Ovary (tissue), 3 donors: ENCODE data around the gene TMEM61.
"Not testable (repeated sequence)": the region's sequence is repeated elsewhere in the genome, so short reads cannot be mapped to it uniquely, and the experiment has no call there.

ENCODE experiments used
- EP300 ChIP-seq: sonication (generic); formaldehyde crosslinking; IDR thresholded peaks from one replicate; pipeline ENCODE4 v1.6.1; 2017; ENCODE audit warnings: antibody characterized with exemption
- TF ChIP-seq, protein P1 (sequence below), 3 donors: fragments of 450-650 bp in 2 of 3; fragments of 200-600 bp in 1 of 3; IDR thresholded peaks; one replicate each; pipeline versions ENCODE4 v1.5.1 to v1.8.0; 2016 to 2022; ENCODE audit warnings: antibody characterized with exemption in 3 of 3, mild to moderate bottlenecking in 1 of 3
- donor health status: DM: no; HTN: no; CAD: no.

DNA sequence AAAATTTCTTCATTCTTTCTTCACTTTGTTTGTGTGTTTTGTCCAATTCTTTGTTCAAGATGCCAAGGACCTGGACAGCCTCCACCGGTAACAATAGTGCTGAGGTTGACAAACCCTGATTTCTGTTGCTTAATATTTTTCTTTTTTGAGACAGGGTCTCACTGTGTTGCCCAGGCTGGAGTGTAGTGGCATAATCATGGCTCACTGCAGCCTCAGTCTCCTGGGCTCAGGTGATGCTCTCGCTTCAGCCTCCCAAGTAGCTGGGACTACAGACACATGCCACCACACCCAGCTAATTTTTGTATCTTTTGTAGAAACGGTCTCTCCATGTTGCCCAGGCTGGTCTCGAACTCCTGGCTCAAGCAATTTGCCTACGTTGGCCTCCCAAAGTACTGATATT, 16.6 kb upstream of the TMEM61 start:
- TF ChIP-seq, protein P1, sequence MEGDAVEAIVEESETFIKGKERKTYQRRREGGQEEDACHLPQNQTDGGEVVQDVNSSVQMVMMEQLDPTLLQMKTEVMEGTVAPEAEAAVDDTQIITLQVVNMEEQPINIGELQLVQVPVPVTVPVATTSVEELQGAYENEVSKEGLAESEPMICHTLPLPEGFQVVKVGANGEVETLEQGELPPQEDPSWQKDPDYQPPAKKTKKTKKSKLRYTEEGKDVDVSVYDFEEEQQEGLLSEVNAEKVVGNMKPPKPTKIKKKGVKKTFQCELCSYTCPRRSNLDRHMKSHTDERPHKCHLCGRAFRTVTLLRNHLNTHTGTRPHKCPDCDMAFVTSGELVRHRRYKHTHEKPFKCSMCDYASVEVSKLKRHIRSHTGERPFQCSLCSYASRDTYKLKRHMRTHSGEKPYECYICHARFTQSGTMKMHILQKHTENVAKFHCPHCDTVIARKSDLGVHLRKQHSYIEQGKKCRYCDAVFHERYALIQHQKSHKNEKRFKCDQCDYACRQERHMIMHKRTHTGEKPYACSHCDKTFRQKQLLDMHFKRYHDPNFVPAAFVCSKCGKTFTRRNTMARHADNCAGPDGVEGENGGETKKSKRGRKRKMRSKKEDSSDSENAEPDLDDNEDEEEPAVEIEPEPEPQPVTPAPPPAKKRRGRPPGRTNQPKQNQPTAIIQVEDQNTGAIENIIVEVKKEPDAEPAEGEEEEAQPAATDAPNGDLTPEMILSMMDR (IDR thresholded peaks at IDR 0.05) = not testable (repeated sequence)
- TF ChIP-seq EP300 = not testable (repeated sequence)
